Neural progenitor cell (in vitro differentiated cells): ENCODE measurements around the gene CBR1. TPM values are rescaled to one million over a fixed set of nuclear protein-coding genes. Genes with fewer than 3 reads are reported as not detected.

Experiments used
- DNase-seq: peaks from one replicate; pipeline ENCODE4 v3.0.0-alpha.2; 2016; ENCODE audit warnings: low spot score
- H2AFZ ChIP-seq: fragments of 200-600 bp; sonication (generic); replicated peaks from 2 replicates; pipeline ENCODE4 v1.6.1; 2016; ENCODE audit warnings: antibody characterized with exemption
- H3F3A ChIP-seq: fragments of 200-600 bp; sonication (generic); 2 replicates; pipeline ENCODE4 v1.6.1; 2016; ENCODE audit warnings: antibody characterized with exemption, low read depth
- H3K27ac ChIP-seq: fragments of 200-600 bp; sonication (generic); 2 replicates; pipeline ENCODE4 v1.5.1; 2016; ENCODE audit warnings: mild to moderate bottlenecking
- H3K27me3 ChIP-seq: fragments of 200-600 bp; sonication (generic); 2 replicates; pipeline ENCODE4 v1.6.1; 2016; ENCODE audit warnings: mild to moderate bottlenecking, moderate library complexity
- H3K36me3 ChIP-seq: fragments of 200-600 bp; sonication (generic); 2 replicates; pipeline ENCODE4 v1.5.1; 2016
- H3K4me1 ChIP-seq: fragments of 200-600 bp; sonication (generic); 2 replicates; pipeline ENCODE4 v1.6.1; 2016; ENCODE audit warnings: mixed run types
- H3K4me2 ChIP-seq: fragments of 200-600 bp; sonication (generic); 2 replicates; pipeline ENCODE4 v1.6.1; 2016
- H3K4me3 ChIP-seq: fragments of 200-600 bp; sonication (generic); 2 replicates; pipeline ENCODE4 v1.5.1; 2016
- H3K79me2 ChIP-seq: fragments of 200-600 bp; sonication (generic); 2 replicates; pipeline ENCODE4 v1.6.1; 2016; ENCODE audit warnings: low read depth
- H3K9ac ChIP-seq: fragments of 200-600 bp; sonication (generic); 2 replicates; pipeline ENCODE4 v1.6.1; 2016
- H3K9me3 ChIP-seq: fragments of 200-600 bp; sonication (generic); 2 replicates; pipeline ENCODE4 v1.5.1; 2016; ENCODE audit warnings: low read depth
- H4K20me1 ChIP-seq: fragments of 200-600 bp; sonication (generic); 2 replicates; pipeline ENCODE4 v1.6.1; 2016; ENCODE audit warnings: low read depth
- H3K27ac Mint-ChIP-seq: 3 replicates; pipeline ENCODE4 v1.8.0; 2021; ENCODE audit warnings: mixed read lengths
- H3K27me3 Mint-ChIP-seq: 2 replicates; pipeline ENCODE4 v1.8.0; 2022; ENCODE audit warnings: low read depth, mild to moderate bottlenecking, inconsistent platforms, moderate library complexity, mixed read lengths; ENCODE audit not compliant: insufficient read depth
- H3K36me3 Mint-ChIP-seq: 3 replicates; pipeline ENCODE4 v1.8.0; 2021; ENCODE audit warnings: mixed read lengths
- H3K4me1 Mint-ChIP-seq: 3 replicates; pipeline ENCODE4 v1.8.0; 2021; ENCODE audit warnings: mixed read lengths
- H3K4me3 Mint-ChIP-seq: 3 replicates; pipeline ENCODE4 v1.8.0; 2021; ENCODE audit warnings: mild to moderate bottlenecking, moderate library complexity, mixed read lengths
- H3K9me3 Mint-ChIP-seq: 3 replicates; pipeline ENCODE4 v1.8.0; 2020; ENCODE audit warnings: mixed read lengths
- EZH2 ChIP-seq: fragments of 200-600 bp; sonication (generic); IDR thresholded peaks from 2 replicates; pipeline ENCODE4 v1.6.1; 2017; ENCODE audit warnings: antibody characterized with exemption, mild to moderate bottlenecking, moderate library complexity
- EZH2phosphoT487 ChIP-seq: fragments of 200-600 bp; sonication (generic); IDR thresholded peaks from 2 replicates; pipeline ENCODE4 v1.6.1; 2017; ENCODE audit warnings: antibody characterized with exemption
- total RNA-seq: library from RNA; depleted of rRNA; stranded (reverse); fragments of >200 nt; gene quantifications from 2 replicates; pipeline ENCODE4 v1.2.3, GENCODE V29; 2015; ENCODE audit warnings: low replicate concordance
- TF ChIP-seq, protein P1 (sequence below): fragments of 200-600 bp; sonication (generic); IDR thresholded peaks from 2 replicates; pipeline ENCODE4 v1.5.1; 2017; ENCODE audit warnings: antibody characterized with exemption, mild to moderate bottlenecking

The CBR1 gene
- 24.9 and 38.9 TPM in 2 replicates for total RNA-seq

DNA sequence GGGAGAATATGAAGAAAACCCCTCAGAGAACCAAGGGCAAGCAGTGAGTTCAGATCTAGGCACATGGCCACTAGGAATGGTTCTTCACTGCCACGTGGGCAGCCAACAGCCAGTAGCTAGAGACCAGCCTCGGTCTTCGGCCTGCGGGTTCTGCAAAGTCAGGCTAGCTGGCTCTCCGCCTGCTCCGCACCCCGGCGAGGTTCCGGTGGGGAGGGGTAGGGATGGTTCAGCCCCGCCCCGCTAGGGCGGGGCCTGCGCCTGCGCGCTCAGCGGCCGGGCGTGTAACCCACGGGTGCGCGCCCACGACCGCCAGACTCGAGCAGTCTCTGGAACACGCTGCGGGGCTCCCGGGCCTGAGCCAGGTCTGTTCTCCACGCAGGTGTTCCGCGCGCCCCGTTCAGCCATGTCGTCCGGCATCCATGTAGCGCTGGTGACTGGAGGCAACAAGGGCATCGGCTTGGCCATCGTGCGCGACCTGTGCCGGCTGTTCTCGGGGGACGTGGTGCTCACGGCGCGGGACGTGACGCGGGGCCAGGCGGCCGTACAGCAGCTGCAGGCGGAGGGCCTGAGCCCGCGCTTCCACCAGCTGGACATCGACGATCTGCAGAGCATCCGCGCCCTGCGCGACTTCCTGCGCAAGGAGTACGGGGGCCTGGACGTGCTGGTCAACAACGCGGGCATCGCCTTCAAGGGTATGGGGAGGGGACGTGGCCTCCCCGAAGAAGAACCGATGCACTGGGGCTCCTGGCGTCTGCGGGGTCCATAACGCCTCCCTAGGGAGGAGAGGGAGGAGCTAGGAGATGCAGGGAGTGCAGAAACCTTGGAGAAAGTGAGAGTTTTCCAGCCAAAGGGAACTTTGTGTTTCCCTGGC is at the start of gene CBR1:
Gene CBR1 (plus strand): TSS at position 312 of the 871 bp plus-strand sequence. CDS start 92 bp downstream, at position 404.
- peak; percentile 72 for DNase-seq
- Histone ChIP-seq H3K27me3 (no peaks in the 10 kb centered on the region), H3K9ac (no peak within 1 kb of the TSS), H3K4me1 (no peaks in the 10 kb centered on the region), H3K4me2 (peak within 1 kb of the TSS; percentile 82), H3K27ac (no peak within 1 kb of the TSS), H3K4me3 (peak within 1 kb of the TSS; percentile 59), H4K20me1 (no peaks in the 10 kb centered on the region), H3K36me3 (no peaks in the 10 kb centered on the region), H3F3A (no peaks in the 10 kb centered on the region), H3K79me2 (no peaks in the 10 kb centered on the region), H3K9me3 (peaks cover 6% of the 10 kb centered on the region), H2AFZ (peak within 1 kb of the TSS; percentile 94)
- Mint-ChIP-seq H3K4me1 (peaks cover 3% of the 10 kb centered on the region), H3K9me3 (peaks cover 15% of the 10 kb centered on the region), H3K36me3 (peaks cover 5% of the 10 kb centered on the region), H3K4me3 (peak within 1 kb of the TSS; percentile 80), H3K27me3 (peaks cover 9% of the 10 kb centered on the region), H3K27ac (no peak within 1 kb of the TSS)
- no peak for TF ChIP-seq EZH2phosphoT487
- TF ChIP-seq EZH2, result no peak
- TF ChIP-seq, protein P1, sequence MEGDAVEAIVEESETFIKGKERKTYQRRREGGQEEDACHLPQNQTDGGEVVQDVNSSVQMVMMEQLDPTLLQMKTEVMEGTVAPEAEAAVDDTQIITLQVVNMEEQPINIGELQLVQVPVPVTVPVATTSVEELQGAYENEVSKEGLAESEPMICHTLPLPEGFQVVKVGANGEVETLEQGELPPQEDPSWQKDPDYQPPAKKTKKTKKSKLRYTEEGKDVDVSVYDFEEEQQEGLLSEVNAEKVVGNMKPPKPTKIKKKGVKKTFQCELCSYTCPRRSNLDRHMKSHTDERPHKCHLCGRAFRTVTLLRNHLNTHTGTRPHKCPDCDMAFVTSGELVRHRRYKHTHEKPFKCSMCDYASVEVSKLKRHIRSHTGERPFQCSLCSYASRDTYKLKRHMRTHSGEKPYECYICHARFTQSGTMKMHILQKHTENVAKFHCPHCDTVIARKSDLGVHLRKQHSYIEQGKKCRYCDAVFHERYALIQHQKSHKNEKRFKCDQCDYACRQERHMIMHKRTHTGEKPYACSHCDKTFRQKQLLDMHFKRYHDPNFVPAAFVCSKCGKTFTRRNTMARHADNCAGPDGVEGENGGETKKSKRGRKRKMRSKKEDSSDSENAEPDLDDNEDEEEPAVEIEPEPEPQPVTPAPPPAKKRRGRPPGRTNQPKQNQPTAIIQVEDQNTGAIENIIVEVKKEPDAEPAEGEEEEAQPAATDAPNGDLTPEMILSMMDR, result no peak

DNA sequence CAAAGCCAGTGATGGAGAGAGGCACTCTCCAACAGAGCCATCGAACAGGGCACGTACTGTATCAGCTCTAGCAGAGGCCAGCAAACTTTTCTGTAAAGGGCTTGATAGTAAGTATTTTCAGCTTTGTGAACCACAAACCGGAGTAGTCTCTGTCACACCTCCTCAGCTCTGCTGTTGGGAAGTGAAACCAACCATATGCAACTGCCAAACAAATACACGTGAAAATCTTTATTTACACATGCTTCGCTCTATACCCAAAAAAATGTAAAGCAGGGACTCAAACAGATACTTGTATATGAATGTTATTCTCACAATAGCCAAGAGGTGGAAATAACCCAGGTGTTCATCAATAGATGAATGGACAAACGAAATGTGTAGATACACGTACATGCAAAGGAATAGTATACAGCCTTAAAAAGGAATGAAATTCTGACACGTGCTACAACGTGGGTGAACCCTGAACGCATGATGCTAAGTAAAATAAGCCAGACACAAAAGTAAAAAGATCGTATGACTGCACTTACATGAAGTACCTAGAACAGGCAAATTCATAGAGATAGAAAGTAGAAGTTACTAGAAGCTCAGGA is 48.5 kb upstream of the CBR1 start:
- no peaks in the 10 kb centered on the region for H3K9me3 Mint-ChIP-seq

DNA sequence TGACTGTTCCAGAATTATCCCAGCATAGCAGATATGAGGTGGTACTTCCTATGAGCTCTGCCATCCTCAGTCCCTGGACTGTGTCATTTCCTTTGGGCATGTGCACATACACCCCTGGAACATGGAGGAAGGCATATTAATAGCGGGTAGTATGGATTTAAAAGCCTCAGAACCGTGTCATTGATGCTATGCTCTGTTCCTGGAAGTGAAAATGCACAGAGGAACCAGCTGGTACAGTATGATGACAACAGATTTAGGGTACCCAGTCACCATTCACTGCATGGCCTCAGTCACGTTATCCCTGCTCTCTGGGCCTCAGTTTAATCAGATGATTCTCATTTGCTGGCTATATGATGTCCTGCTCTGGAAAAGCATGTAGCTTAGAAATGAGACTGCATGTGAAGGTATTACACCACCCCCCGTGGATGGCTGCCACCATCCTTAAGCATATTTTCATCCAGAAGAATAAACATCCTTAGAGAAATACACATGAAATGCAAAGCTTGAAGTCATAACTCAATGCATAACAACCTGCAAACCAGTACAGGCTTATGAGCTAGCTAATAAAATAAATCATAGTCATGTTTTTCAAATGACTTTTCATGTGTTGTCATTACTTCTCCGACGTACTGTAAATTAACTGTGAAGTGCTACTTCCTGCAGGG is 47.3 kb upstream of the CBR1 start:
- Mint-ChIP-seq H3K36me3 (no peaks in the 10 kb centered on the region), H3K27me3 (no peaks in the 10 kb centered on the region), H3K27ac (no peak overlapping the region), H3K4me3 (no peak overlapping the region), H3K4me1 (no peaks in the 10 kb centered on the region), H3K9me3 (no peaks in the 10 kb centered on the region)
- no peak for TF ChIP-seq EZH2phosphoT487
- TF ChIP-seq EZH2, result no peak
- TF ChIP-seq, protein P1, result no peak
- no peaks in the 10 kb centered on the region for H3K36me3 ChIP-seq
- no peak overlapping the region for H3K9ac ChIP-seq
- H3K27me3 ChIP-seq, result no peaks in the 10 kb centered on the region
- H2AFZ ChIP-seq, result no peak overlapping the region
- no peaks in the 10 kb centered on the region for H3K79me2 ChIP-seq
- no peak overlapping the region for H3K4me3 ChIP-seq
- no peaks in the 10 kb centered on the region for H3K4me1 ChIP-seq
- H4K20me1 ChIP-seq, result no peaks in the 10 kb centered on the region
- no peak overlapping the region for H3K27ac ChIP-seq
- no peaks in the 10 kb centered on the region for H3F3A ChIP-seq
- no peak overlapping the region for H3K4me2 ChIP-seq
- no peaks in the 10 kb centered on the region for H3K9me3 ChIP-seq
- DNase-seq, result no peak

More for the DNA sequence above, 48.5 kb upstream of the CBR1 start:
- Histone ChIP-seq H3K9ac (no peak overlapping the region), H3K4me1 (no peaks in the 10 kb centered on the region), H3K4me3 (no peak overlapping the region), H4K20me1 (no peaks in the 10 kb centered on the region), H3K27me3 (no peaks in the 10 kb centered on the region), H3K27ac (no peak overlapping the region), H2AFZ (no peak overlapping the region), H3K79me2 (no peaks in the 10 kb centered on the region), H3K4me2 (no peak overlapping the region), H3K9me3 (no peaks in the 10 kb centered on the region), H3K36me3 (no peaks in the 10 kb centered on the region), H3F3A (no peaks in the 10 kb centered on the region)
- Mint-ChIP-seq H3K36me3 (no peaks in the 10 kb centered on the region), H3K27ac (no peak overlapping the region), H3K4me3 (no peak overlapping the region), H3K27me3 (no peaks in the 10 kb centered on the region), H3K4me1 (no peaks in the 10 kb centered on the region)
- no peak for DNase-seq
- TF ChIP-seq EZH2phosphoT487 (no peak), EZH2 (no peak)
- TF ChIP-seq, protein P1, result no peak
